ENCODE results near the gene TSHZ1. TPM values are rescaled to one million over a fixed set of nuclear protein-coding genes. Genes with fewer than 3 reads are reported as not detected.

Gene TSHZ1
- total RNA-seq, 2 donors from 2014 or later, result 1.1 to 1.7 TPM

DNA sequence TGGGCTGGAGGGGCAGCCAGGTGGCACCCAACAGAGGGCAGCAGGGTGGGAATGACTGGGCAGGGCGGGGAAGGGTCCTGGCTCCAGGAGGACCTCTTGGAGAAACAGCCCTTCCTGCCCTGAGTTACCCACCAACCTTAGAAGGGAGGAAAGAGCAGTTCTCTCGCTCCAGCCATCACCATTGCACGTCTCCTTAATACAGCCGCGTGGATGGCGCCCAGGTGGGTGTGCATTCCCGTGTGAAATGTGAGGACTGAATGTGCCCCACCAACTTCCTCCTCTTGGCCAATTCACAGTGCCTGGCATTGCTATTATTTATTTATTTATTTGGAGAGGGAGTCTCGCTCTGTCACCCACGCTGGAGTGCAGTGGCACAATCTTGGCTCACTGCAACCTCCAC is 109.9 kb downstream of the TSHZ1 start:
- Mint-ChIP-seq H3K9me3 (no peaks in the 10 kb centered on the region), H3K27ac (no peak overlapping the region), H3K36me3 (ENCODE audit: low read depth) (no peaks in the 10 kb centered on the region), H3K4me3 (no peak overlapping the region), H3K4me1 (peaks cover 2% of the 10 kb centered on the region), H3K27me3 (ENCODE audit: insufficient read depth) (no peaks in the 10 kb centered on the region)
- Histone ChIP-seq H3K36me3 (ENCODE audit: control insufficient read depth, insufficient read depth, low read length) (no peaks in the 10 kb centered on the region), H3K9me3 (ENCODE audit: control insufficient read depth, low read length) (no peaks in the 10 kb centered on the region), H3K4me1 (ENCODE audit: control insufficient read depth, insufficient read depth, low read length) (no peaks in the 10 kb centered on the region), H3K27ac (ENCODE audit: low read depth, low read length) (no peak overlapping the region), H3K27me3 (ENCODE audit: control insufficient read depth, insufficient read depth, low read length, poor library complexity, severe bottlenecking) (no peaks in the 10 kb centered on the region), H3K9ac (ENCODE audit: extremely low read depth, low read length, poor library complexity, severe bottlenecking) (no peak overlapping the region), H3K4me3 (ENCODE audit: low read length) (no peak overlapping the region)
- DNase-seq, result no peak
- TF ChIP-seq CTCF (conservative IDR thresholded peaks at IDR 0.05), result no peak
- 90 to 94% methylated on average over 7 to 9 of the region's 9 CpGs for WGBS, 2 experiments (ENCODE audit: insufficient coverage in 1 of 2, insufficient read length in 1 of 2)

DNA sequence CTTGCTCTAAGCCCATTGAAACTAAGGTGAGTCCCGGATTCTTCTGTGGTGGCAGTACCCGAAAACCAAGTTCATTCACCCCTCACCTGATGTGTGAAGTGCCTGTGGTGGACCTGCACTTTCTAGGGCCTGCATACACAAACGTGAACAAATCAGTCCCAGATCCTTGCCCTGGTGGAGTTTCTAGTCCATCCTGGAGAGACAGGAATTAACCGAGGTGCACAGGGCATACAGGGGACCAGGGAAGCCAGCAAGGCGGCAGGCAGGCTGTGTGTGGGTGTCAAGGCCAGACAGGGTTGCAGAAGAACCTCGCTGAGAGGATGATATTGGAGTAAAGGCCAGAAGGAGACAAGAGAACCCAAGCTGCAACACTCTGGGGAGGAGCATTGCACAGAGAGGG is 110.8 kb downstream of the TSHZ1 start:
- Mint-ChIP-seq H3K27me3 (ENCODE audit: insufficient read depth) (no peaks in the 10 kb centered on the region), H3K36me3 (ENCODE audit: low read depth) (no peaks in the 10 kb centered on the region), H3K9me3 (peaks cover 7% of the 10 kb centered on the region), H3K4me3 (no peak overlapping the region), H3K27ac (no peak overlapping the region), H3K4me1 (peaks cover 2% of the 10 kb centered on the region)
- DNase-seq, result no peak
- no peak overlapping the region for H3K4me3 ChIP-seq (ENCODE audit: low read length)
- TF ChIP-seq CTCF (conservative IDR thresholded peaks at IDR 0.05), result no peak
- 90 to 93% methylated on average over 3 to 6 of the region's 6 CpGs for WGBS, 2 experiments (ENCODE audit: insufficient coverage in 1 of 2, insufficient read length in 1 of 2)
- H3K27ac ChIP-seq (ENCODE audit: low read depth, low read length), result no peak overlapping the region
- H3K9ac ChIP-seq (ENCODE audit: extremely low read depth, low read length, poor library complexity, severe bottlenecking), result no peak overlapping the region
- peaks cover 3% of the 10 kb centered on the region for H3K9me3 ChIP-seq (ENCODE audit: control insufficient read depth, low read length)
- H3K36me3 ChIP-seq (ENCODE audit: control insufficient read depth, insufficient read depth, low read length), result no peaks in the 10 kb centered on the region
- H3K27me3 ChIP-seq (ENCODE audit: control insufficient read depth, insufficient read depth, low read length, poor library complexity, severe bottlenecking), result no peaks in the 10 kb centered on the region
- H3K4me1 ChIP-seq (ENCODE audit: control insufficient read depth, insufficient read depth, low read length), result no peaks in the 10 kb centered on the region

DNA sequence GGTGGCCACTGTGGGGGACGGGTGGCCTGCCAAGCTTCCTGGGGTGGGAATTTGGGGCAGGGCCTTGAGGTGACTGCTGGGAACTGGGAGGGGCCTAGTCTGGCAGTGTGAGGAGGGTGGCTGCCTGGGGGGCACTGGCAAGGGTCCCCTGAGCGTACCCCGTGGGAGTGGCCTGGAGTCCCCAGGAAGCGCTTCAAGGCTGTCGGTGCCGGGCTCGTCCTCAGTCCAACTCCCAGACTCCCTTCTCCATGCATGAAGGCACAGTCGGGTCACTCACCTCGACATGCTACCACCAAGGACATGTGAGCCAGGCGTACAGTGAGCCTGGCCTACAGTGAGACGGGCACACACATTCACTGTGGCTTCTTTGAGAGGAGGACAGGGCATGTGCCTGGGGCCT is 111.6 kb downstream of the TSHZ1 start:
- H3K27me3 ChIP-seq (ENCODE audit: control insufficient read depth, insufficient read depth, low read length, poor library complexity, severe bottlenecking), result no peaks in the 10 kb centered on the region
- TF ChIP-seq CTCF (conservative IDR thresholded peaks at IDR 0.05), result no peak
- Mint-ChIP-seq H3K4me1 (peaks cover 2% of the 10 kb centered on the region), H3K36me3 (ENCODE audit: low read depth) (no peaks in the 10 kb centered on the region), H3K9me3 (peaks cover 14% of the 10 kb centered on the region), H3K27ac (no peak overlapping the region), H3K4me3 (no peak overlapping the region), H3K27me3 (ENCODE audit: insufficient read depth) (no peaks in the 10 kb centered on the region)
- DNase-seq, result no peak
- WGBS, 2 experiments (ENCODE audit: insufficient coverage in 1 of 2, insufficient read length in 1 of 2), result 95 to 97% methylated on average over 6 to 11 of the region's 11 CpGs
- no peaks in the 10 kb centered on the region for H3K4me1 ChIP-seq (ENCODE audit: control insufficient read depth, insufficient read depth, low read length)
- H3K4me3 ChIP-seq (ENCODE audit: low read length), result no peak overlapping the region
- H3K27ac ChIP-seq (ENCODE audit: low read depth, low read length), result no peak overlapping the region
- no peak overlapping the region for H3K9ac ChIP-seq (ENCODE audit: extremely low read depth, low read length, poor library complexity, severe bottlenecking)
- H3K36me3 ChIP-seq (ENCODE audit: control insufficient read depth, insufficient read depth, low read length), result no peaks in the 10 kb centered on the region
- H3K9me3 ChIP-seq (ENCODE audit: control insufficient read depth, low read length), result peaks cover 8% of the 10 kb centered on the region
